Muscle layer of duodenum (tissue), 2 donors: ENCODE measurements around the gene ARFIP2.

Experiments
- H3K27ac ChIP-seq: one replicate; pipeline ENCODE4 v1.7.0; 2013; ENCODE audit warnings: mild to moderate bottlenecking, low read length
- H3K27me3 ChIP-seq: one replicate; pipeline ENCODE4 v1.7.0; 2013; ENCODE audit warnings: low read depth, mild to moderate bottlenecking, control low read depth, low read length
- H3K36me3 ChIP-seq, 2 donors: one replicate each; pipeline ENCODE4 v1.7.0; 2013; ENCODE audit warnings: low read length in 2 of 2, control low read depth in 1 of 2, mild to moderate bottlenecking in 1 of 2; ENCODE audit not compliant: insufficient read depth in 2 of 2, control insufficient read depth in 1 of 2
- H3K4me1 ChIP-seq, 2 donors: one replicate each; pipeline ENCODE4 v1.7.0; 2013; ENCODE audit warnings: low read length in 2 of 2, mild to moderate bottlenecking in 2 of 2, control low read depth in 1 of 2, moderate library complexity in 1 of 2; ENCODE audit not compliant: insufficient read depth in 2 of 2, control insufficient read depth in 1 of 2
- H3K4me3 ChIP-seq, 2 donors: one replicate each; pipeline ENCODE4 v1.7.0; 2013; ENCODE audit warnings: low read length in 2 of 2, low read depth in 1 of 2, mild to moderate bottlenecking in 1 of 2
- H3K9me3 ChIP-seq, 2 donors: one replicate each; pipeline ENCODE4 v1.7.0; 2013; ENCODE audit warnings: low read length in 2 of 2, control low read depth in 1 of 2, mild to moderate bottlenecking in 1 of 2; ENCODE audit not compliant: control insufficient read depth in 1 of 2
- donor health status: healthy.

The ARFIP2 gene

GRCh38 chr11:6498544-6498943 lies 17.4 kb upstream of the ARFIP2 start:
- Histone ChIP-seq H3K27ac (no peak overlapping the region), H3K36me3 (peaks cover under 1 to 16% of the 10 kb centered on the region in 2 donors), H3K4me1 (peaks cover 0 to 15% of the 10 kb centered on the region in 2 donors), H3K9me3 (no peaks in the 10 kb centered on the region), H3K27me3 (no peaks in the 10 kb centered on the region), H3K4me3 (no peak overlapping the region)

GRCh38 chr11:6498121-6498520 lies 17.0 kb upstream of the ARFIP2 start:
- peaks cover 0 to 15% of the 10 kb centered on the region in 2 donors for H3K4me1 ChIP-seq
- H3K27ac ChIP-seq = no peak overlapping the region
- H3K27me3 ChIP-seq = no peaks in the 10 kb centered on the region
- H3K4me3 ChIP-seq = peak overlapping the region in 1 of 2 donors; percentile 57
- peaks cover 5 to 14% of the 10 kb centered on the region in 2 donors for H3K36me3 ChIP-seq
- H3K9me3 ChIP-seq = no peaks in the 10 kb centered on the region

- no peak within 1 kb of the TSS for H3K27ac ChIP-seq
- H3K36me3 ChIP-seq = peaks cover 7 to 13% of the 10 kb centered on the region in 2 donors
- H3K27me3 ChIP-seq = no peaks in the 10 kb centered on the region
- no peaks in the 10 kb centered on the region for H3K9me3 ChIP-seq
- H3K4me3 ChIP-seq = peak within 1 kb of the TSS; percentile 35 to 57
- peaks cover 0 to 15% of the 10 kb centered on the region in 2 donors for H3K4me1 ChIP-seq
Observed at GRCh38 chr11:6497069-6497839, 16.1 kb upstream of the ARFIP2 start, which contains the start of gene DNHD1. DNHD1 (plus strand) TSS chr11:6497280; CDS start chr11:6498216, 936 bp downstream.

GRCh38 chr11:6489306-6489705 lies 8.2 kb upstream of the ARFIP2 start:
- Histone ChIP-seq H3K27me3 (no peaks in the 10 kb centered on the region), H3K4me3 (no peak overlapping the region), H3K4me1 (no peaks in the 10 kb centered on the region), H3K9me3 (no peaks in the 10 kb centered on the region), H3K27ac (no peak overlapping the region), H3K36me3 (peaks cover 34 to 41% of the 10 kb centered on the region in 2 donors)

GRCh38 chr11:6488821-6489220 lies 7.7 kb upstream of the ARFIP2 start:
- Histone ChIP-seq H3K4me3 (no peak overlapping the region), H3K36me3 (peaks cover 34 to 43% of the 10 kb centered on the region in 2 donors), H3K9me3 (no peaks in the 10 kb centered on the region), H3K27me3 (no peaks in the 10 kb centered on the region), H3K27ac (no peak overlapping the region), H3K4me1 (no peaks in the 10 kb centered on the region)

- H3K27ac ChIP-seq = no peak overlapping the region
- H3K4me3 ChIP-seq = no peak overlapping the region
- peaks cover 36 to 43% of the 10 kb centered on the region in 2 donors for H3K36me3 ChIP-seq
- H3K27me3 ChIP-seq = no peaks in the 10 kb centered on the region
- peaks cover 0 to 2% of the 10 kb centered on the region in 2 donors for H3K4me1 ChIP-seq
- H3K9me3 ChIP-seq = no peaks in the 10 kb centered on the region
Observed at GRCh38 chr11:6488342-6488741, 7.2 kb upstream of the ARFIP2 start.

- Histone ChIP-seq H3K9me3 (no peaks in the 10 kb centered on the region), H3K4me3 (no peak overlapping the region), H3K27ac (no peak overlapping the region), H3K36me3 (peaks cover 34 to 43% of the 10 kb centered on the region in 2 donors), H3K27me3 (no peaks in the 10 kb centered on the region), H3K4me1 (peaks cover 8 to 16% of the 10 kb centered on the region in 2 donors)
Observed at GRCh38 chr11:6486938-6487337, 5.8 kb upstream of the ARFIP2 start.

- Histone ChIP-seq H3K4me3 (no peak overlapping the region), H3K27ac (no peak overlapping the region), H3K27me3 (no peaks in the 10 kb centered on the region), H3K9me3 (no peaks in the 10 kb centered on the region), H3K36me3 (peaks cover 34 to 46% of the 10 kb centered on the region in 2 donors), H3K4me1 (peaks cover 8 to 17% of the 10 kb centered on the region in 2 donors)
Observed at GRCh38 chr11:6486256-6486655, 5.1 kb upstream of the ARFIP2 start.

- H3K36me3 ChIP-seq = peaks cover 34 to 46% of the 10 kb centered on the region in 2 donors
Observed at GRCh38 chr11:6485661-6486060, 4.5 kb upstream of the ARFIP2 start.

GRCh38 chr11:6483015-6483414 lies 1.9 kb upstream of the ARFIP2 start:
- peaks cover 45 to 53% of the 10 kb centered on the region in 2 donors for H3K36me3 ChIP-seq
- H3K27ac ChIP-seq = peak overlapping the region; percentile 96
- peaks cover 8 to 30% of the 10 kb centered on the region in 2 donors for H3K4me1 ChIP-seq
- H3K9me3 ChIP-seq = no peaks in the 10 kb centered on the region
- peak overlapping the region in 1 of 2 donors; percentile 93 for H3K4me3 ChIP-seq
- no peaks in the 10 kb centered on the region for H3K27me3 ChIP-seq

More at GRCh38 chr11:6485661-6486060, 4.5 kb upstream of the ARFIP2 start:
- no peaks in the 10 kb centered on the region for H3K27me3 ChIP-seq
- H3K4me3 ChIP-seq = no peak overlapping the region
- H3K27ac ChIP-seq = no peak overlapping the region
- H3K4me1 ChIP-seq = peaks cover 8 to 17% of the 10 kb centered on the region in 2 donors
- H3K9me3 ChIP-seq = no peaks in the 10 kb centered on the region

GRCh38 chr11:6482441-6482840 lies 1.3 kb upstream of the ARFIP2 start:
- H3K4me1 ChIP-seq = peaks cover 8 to 30% of the 10 kb centered on the region in 2 donors
- no peaks in the 10 kb centered on the region for H3K9me3 ChIP-seq
- H3K4me3 ChIP-seq = peak overlapping the region; percentile 78 to 93
- H3K36me3 ChIP-seq = peaks cover 48 to 53% of the 10 kb centered on the region in 2 donors
- no peaks in the 10 kb centered on the region for H3K27me3 ChIP-seq
- peak overlapping the region; percentile 96 for H3K27ac ChIP-seq
